DOHH2 (cell line): Measurements from ENCODE around the gene C2CD3.

Source experiments
- EZH2phosphoT487 ChIP-seq: fragments of 200-600 bp; sonication (generic); IDR thresholded peaks from 2 replicates; pipeline ENCODE4 v1.6.1; 2017; ENCODE audit warnings: borderline replicate concordance, mild to moderate bottlenecking, antibody characterized with exemption, low read length, moderate library complexity, mixed read lengths
- TF ChIP-seq, protein P1 (sequence below): fragments of 200-600 bp; sonication (generic); IDR thresholded peaks from one replicate; pipeline ENCODE4 v1.5.1; 2014; ENCODE audit warnings: antibody characterized with exemption, mild to moderate bottlenecking, low read depth, low read length; ENCODE audit not compliant: poor library complexity, severe bottlenecking

DNA sequence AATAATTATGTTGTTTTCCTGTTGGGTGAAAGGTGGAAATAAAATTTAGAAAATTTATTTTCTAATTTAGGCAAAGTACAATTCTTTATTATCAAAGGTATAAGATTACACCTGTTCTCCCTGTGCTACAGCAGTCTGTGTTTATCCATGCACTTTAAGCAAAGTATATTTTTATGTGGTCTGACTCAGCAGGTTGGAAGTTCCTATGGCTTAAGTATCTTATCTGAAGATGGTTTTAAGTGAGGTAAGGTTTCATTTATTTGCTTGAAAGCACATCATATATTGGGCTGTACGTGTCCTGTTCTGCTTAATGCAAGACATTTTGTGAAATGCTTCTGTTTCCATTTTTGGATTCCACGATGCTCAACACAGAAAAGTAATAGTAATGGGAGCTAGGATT is 14.9 kb upstream of the C2CD3 start:
- TF ChIP-seq, protein P1, sequence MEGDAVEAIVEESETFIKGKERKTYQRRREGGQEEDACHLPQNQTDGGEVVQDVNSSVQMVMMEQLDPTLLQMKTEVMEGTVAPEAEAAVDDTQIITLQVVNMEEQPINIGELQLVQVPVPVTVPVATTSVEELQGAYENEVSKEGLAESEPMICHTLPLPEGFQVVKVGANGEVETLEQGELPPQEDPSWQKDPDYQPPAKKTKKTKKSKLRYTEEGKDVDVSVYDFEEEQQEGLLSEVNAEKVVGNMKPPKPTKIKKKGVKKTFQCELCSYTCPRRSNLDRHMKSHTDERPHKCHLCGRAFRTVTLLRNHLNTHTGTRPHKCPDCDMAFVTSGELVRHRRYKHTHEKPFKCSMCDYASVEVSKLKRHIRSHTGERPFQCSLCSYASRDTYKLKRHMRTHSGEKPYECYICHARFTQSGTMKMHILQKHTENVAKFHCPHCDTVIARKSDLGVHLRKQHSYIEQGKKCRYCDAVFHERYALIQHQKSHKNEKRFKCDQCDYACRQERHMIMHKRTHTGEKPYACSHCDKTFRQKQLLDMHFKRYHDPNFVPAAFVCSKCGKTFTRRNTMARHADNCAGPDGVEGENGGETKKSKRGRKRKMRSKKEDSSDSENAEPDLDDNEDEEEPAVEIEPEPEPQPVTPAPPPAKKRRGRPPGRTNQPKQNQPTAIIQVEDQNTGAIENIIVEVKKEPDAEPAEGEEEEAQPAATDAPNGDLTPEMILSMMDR, result no peak
- no peak for TF ChIP-seq EZH2phosphoT487
